Glomerular visceral epithelial cell (primary cell): ENCODE results near the gene TMEM255B.

ENCODE experiments used
- DNase-seq: peaks from one replicate; pipeline ENCODE4 v3.0.0-alpha.2; 2016; ENCODE audit errors: extremely low spot score

Gene TMEM255B

DNA sequence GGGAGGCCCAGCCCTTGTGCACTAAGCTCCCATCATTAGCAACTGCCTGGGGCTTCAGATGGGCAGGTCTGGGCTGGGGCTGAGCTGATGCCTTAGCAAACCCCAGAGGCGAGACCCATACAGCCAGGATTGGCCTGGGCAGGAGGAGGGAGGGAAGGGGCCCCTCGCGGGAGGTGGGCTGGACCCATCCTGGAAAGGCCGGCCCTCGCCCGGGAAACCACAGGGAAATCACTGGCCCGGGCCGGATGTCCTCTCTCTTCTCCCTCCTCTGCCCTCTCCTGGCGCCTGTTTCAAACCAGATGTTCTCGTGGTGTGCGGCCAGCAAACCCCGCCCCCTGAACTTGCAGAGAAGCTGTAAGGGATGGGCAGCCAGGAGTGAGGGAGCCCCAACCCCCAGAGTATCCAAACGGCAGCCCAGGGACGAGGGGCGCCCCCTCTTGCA, 43.1 kb downstream of the TMEM255B start:
- peak; percentile 80 for DNase-seq

DNA sequence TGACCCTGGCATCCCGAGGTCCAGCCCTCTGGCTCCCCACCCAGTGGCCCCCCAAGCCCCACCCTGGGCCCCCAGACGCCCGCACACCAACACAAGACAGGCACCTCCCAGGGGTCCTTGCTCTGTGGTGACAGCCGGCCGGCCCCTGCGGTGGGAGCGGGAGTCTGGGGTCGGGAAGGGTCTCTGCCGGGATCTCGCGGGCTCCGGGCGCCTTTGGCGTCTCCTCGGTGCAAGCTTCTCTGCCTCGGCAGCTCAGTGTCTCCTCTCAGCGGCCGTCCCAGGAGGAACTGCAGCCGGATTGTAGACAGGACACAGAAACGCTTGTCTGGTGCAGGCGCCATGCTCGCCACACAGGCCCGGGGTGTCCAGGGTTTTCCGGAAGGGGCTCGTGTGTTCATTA, 43.7 kb downstream of the TMEM255B start:
- no peak for DNase-seq

- no peak for DNase-seq
Measured at GRCh38 chr13:113803409-113804016, 44.5 kb downstream of the TMEM255B start.

- peak; percentile 51 for DNase-seq
Measured at GRCh38 chr13:113804017-113804702, 45.1 kb downstream of the TMEM255B start.

GRCh38 chr13:113804703-113805430, 45.8 kb downstream of the TMEM255B start:
- DNase-seq: no peak

- no peak for DNase-seq
Measured at GRCh38 chr13:113805431-113806103, 46.5 kb downstream of the TMEM255B start.

DNA sequence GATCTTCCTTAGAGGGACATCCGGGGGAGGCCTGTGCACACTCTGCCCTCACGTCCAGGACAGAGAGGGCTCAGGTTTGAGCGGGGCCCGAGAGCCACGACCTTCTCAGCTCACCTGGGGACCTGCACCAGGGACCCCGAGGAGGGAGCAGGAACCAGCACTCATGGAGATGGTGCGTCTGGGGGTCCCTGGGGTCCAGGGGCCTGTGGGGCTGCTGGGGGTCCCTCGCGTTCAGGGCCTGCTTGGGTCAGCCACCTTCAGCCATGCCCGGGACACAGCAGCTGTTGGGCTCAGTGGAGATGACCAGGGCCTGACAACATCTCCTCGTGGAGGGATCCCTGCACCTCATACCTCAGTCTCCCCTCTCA, 47.1 kb downstream of the TMEM255B start:
- DNase-seq: no peak

DNA sequence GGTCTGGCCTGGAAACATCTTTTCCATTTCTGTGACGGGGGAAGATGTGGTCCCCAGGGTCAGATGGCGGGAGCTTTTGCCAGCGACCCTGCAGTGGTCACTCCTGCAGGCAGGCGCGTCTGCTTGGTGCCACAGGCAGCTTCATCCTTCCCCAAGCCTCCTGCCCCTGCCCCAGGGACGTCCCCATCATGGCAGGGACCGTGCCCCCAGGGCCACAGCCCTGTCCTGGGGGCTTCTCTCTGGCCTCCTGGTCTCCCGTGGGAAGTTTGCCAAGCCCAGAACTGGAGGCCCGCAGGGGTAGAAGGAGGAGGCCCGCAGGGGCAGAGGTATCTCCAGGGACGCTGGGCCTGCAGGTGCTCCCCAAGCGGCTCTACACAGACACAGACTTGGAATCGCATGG, 47.5 kb downstream of the TMEM255B start:
- no peak for DNase-seq

DNA sequence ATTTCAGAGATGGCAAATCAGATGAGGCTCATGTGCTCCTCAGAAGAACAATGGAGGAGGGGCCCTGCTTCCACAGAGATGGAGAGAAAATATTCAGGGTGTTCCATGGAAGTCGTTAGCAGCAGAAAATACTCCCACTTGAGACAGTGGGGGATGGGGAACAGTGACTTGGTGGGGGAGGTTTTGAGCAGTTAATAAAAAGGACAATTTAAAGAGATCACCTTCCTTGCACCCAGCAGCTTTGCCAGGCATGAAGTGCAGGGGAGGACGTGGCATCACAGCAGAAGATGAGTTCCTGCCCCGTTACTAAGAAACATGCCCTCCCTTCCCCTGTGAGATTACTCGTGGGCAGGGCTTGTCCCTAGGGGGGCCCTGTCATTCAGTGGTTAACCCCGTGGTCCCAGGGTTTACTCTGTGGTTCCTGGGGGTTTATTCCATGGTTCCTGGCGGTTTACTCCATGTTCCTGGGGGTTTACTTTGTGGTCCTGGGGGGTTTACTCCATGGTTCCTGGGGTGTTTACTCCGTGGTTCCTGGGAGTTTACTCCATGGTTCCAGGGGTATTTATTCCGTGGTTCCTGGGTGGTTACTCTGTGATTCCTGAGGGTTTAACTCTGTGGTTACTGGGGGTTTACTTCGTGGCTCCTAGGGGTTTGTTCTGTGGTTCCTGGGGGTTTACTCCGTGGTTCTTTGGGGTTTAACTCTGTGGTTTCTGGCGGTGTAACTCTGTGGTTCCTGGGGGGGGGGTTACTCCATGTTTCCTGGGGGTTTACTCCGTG, 49.2 kb downstream of the TMEM255B start:
- no peak for DNase-seq

- DNase-seq: no peak
Measured at GRCh38 chr13:113809934-113810333, 50.9 kb downstream of the TMEM255B start.

DNA sequence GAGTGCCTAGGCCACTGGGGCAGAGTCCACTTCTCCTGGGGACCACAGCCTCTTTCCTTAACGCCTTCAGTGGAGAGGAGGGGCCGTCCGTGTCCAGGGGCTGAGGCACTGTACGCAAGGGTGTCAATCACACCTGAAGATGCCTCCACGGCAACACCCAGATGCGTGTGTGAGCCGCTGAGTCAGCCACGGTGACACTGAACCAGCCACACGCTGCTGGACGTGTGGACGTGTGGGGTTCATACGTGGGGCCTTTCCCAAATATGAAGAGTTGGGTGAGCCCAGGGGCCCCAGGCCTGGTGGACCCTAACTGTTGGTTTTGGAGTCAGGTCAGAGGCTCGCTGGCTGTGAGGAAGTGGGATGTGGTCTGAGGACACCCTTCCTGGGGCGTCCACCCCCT, 51.6 kb downstream of the TMEM255B start:
- DNase-seq: no peak

GRCh38 chr13:113811081-113811928, 52.3 kb downstream of the TMEM255B start:
- no peak for DNase-seq

- DNase-seq: no peak
Measured at GRCh38 chr13:113812178-113813040, 53.4 kb downstream of the TMEM255B start.

GRCh38 chr13:113813070-113813748, 54.2 kb downstream of the TMEM255B start:
- DNase-seq: no peak

DNA sequence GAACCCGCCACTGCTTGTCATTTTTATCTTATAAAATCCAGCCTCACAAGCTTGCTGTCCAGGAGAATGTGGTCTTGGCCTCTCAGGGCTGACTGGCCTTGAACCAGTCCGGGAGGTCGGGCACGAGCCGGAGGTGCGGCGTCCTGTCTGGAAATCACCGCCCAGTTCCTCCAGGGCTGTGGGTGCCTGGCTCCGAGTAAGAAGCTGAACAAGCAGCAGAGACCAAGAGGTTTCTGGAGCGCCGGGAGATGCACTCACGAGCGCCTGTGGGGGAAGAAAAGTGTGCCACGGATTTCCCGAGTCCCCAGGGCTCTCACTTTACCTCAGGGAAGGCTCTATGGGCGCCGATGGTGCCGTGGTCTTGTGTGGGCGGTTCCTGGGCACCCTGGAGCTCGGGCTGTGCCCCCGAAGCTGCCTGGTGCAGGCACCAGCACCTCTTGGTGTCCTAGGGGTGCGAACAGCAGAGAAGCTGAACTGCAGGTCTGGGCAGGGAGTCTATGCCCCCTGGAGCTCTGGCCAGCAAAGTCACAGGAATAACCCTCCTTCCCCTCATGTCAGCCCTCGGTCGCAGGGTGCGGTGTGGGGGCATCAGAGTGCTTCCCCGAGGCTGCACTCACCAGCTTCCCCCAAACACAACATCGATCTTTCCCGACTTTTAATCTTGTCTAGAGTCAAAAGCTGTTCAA, 54.9 kb downstream of the TMEM255B start:
- peak; percentile 91 for DNase-seq

DNA sequence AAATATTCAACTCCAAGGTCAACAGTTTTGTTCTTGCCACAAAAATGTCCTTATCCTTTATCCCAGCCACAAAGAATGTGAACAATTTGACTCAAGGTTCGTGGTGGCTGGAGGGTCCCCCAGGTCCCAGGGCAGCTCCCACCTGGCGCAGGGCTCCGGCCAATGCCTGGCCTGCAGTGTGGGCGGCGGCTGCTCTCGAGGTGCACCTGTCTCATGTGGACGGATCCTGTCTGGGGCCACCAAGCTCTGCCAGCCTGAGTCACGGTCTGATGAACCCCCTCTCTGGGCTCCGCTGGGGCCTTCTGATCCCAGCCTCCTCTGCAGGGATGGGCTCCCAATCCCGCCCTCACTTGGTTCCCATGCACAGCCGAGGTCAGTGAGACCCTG, 55.4 kb downstream of the TMEM255B start:
- DNase-seq: peak; percentile 91

DNA sequence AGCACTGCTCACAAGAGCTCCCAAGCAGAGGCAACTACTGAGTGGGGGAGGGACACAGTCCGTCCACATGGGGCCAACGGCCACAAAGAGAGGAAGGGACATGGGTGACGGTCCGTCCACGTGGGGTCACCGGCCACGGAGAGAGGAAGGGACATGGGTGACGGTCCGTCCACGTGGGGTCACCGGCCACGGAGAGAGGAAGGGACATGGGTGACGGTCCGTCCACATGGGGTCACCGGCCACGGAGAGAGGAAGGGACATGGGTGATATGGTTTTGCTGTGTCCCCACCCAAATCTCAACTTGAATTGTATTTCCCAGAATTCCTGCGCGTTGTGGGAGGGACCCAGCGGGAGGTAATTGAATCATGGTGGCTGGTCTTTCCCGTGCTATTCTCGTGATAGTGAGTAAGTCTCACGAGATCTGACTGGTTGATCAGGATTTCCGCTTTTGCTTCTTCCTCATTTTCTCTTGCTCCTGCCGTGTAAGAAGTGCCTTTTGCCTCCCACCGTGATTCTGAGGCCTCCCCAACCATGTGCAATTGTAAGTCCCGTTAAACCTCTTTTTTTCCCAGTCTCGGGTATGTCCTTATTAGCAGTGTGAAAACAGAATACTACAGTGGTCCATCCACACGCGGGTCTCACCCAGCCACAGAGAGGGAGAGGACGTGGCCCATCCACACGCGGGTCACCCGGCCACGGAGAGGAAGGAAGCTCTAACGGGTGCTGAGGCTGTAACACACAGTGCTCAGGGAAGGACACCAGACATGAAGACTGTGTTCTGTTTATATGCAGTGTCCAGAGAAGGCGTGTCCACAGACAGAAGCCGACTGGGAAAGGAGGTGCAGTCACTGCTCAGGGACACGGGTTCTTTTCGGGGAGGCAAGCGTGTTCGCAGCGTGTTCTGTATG, 56.4 kb downstream of the TMEM255B start:
- DNase-seq: no peak
